Activated CD8-positive, alpha-beta memory T cell treated with anti-CD3 and anti-CD28 coated beads for 48 hours (primary cell): ENCODE data around the gene MCTP2.

Source experiments
- DNase-seq, 3 experiments: peaks; one replicate each; pipeline ENCODE4 v3.0.0-alpha.2; 2020; ENCODE audit warnings: low read depth in 2 of 3, low spot score in 2 of 3

The MCTP2 gene, protein sequence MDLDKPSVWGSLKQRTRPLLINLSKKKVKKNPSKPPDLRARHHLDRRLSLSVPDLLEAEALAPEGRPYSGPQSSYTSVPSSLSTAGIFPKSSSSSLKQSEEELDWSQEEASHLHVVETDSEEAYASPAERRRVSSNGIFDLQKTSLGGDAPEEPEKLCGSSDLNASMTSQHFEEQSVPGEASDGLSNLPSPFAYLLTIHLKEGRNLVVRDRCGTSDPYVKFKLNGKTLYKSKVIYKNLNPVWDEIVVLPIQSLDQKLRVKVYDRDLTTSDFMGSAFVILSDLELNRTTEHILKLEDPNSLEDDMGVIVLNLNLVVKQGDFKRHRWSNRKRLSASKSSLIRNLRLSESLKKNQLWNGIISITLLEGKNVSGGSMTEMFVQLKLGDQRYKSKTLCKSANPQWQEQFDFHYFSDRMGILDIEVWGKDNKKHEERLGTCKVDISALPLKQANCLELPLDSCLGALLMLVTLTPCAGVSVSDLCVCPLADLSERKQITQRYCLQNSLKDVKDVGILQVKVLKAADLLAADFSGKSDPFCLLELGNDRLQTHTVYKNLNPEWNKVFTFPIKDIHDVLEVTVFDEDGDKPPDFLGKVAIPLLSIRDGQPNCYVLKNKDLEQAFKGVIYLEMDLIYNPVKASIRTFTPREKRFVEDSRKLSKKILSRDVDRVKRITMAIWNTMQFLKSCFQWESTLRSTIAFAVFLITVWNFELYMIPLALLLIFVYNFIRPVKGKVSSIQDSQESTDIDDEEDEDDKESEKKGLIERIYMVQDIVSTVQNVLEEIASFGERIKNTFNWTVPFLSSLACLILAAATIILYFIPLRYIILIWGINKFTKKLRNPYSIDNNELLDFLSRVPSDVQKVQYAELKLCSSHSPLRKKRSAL

GRCh38 chr15:94230883-94231722, at the start of gene MCTP2:
TSS of gene MCTP2 (plus strand) at chr15:94231561. CDS start at chr15:94298266, 66,705 bp downstream.
- peak; percentile 53 to 67 (median 54) for DNase-seq

DNA sequence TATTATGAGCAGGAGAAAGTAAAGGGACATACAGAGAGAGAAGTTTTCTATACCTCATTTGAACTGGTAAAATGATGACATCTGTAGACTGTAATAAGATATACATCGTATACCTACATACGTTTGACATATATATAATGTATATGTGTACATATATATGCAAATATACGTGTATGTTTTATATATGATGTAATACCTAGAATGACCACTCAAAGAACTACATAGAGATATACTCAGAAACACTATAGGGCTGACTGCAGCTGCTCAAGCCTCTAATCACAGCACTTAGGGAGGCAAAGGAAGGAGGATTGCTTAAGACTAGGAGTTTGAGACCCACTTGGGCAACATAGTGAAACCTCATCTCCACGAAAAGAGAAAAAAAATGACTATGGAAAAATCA, 48.5 kb upstream of the MCTP2 start:
- no peak for DNase-seq

DNA sequence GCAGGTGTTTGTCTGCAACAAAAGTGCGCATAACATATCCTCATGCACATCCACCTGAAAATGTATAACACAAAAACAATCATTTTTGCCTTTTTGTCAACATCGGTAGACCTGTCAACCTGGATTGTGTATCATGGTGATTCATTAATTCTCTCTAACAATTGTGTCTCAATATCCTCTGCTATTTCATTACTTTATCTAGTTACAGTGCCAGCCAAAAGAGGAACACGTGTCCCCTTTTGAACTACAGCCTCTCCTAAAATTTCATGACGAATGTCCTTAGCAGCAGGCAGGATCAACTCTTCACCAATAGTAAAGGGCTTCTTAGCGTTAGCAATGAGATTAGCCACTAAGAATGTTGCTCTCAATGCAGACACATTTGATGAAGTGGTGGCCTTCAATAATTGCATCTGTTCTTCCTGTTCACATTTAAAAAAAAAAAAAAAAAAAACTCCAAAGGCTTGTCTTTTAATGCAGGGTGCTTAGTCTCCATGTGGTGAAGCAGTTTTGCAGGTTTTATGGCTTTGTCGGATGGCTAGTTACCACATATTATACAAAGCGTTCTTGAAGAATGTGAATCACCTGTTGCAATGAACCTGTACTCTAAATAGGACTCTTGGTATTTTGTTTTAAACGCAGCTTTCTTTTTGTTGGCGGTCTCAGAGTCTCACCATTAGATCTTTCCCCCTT, 45.7 kb upstream of the MCTP2 start:
- DNase-seq, result no peak

DNA sequence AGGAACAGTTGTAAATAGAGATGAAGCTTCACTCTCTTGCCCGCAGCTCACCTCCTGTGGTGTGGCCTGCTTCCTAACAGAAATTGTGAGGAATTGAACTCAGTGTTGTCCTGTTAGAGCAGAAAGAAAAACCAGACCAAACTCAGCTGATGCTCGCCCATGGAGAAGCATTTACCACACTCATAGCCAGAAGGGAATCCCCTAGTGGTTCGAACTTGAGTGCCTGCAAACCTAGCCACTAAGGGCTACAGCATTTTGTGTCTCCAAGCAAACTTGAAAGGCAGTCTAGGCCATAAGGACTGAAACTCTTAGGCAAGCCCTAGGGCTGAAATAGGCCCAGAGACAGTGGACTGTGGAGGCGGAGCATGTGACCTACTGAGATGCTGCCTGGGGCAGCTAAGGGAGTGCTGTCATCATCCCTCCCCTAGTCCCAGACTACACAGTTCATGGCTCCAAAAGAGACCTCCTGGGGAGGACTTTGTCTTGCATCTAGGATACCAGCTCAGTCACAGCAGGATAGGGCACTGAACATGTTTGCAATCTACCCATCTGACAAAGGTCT, 44.5 kb upstream of the MCTP2 start:
- DNase-seq, result no peak

GRCh38 chr15:94193906-94194305, 37.5 kb upstream of the MCTP2 start:
- no peak for DNase-seq

DNA sequence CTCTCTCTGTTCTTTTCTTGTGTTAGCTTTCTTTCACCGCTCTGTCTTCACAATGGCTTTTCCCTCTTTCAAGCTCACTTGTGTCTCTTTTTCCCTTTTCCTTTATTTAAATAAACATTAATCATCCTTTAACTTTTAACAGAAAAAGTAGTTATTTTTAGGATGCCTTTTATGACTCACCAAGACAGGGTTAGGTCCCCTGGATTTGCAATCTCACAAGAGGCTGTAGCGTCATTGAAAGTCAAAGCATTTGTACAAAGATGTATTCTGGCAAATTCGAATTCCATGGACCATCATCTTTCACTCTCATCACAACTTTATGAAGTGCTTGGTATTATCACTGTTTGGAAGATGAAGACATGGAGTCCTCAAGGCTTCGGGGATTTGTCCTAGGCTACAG, 34.8 kb upstream of the MCTP2 start:
- DNase-seq, result no peak

- DNase-seq, result no peak
Measured at GRCh38 chr15:94198633-94199032, 32.7 kb upstream of the MCTP2 start.

GRCh38 chr15:94199725-94200124, 31.6 kb upstream of the MCTP2 start:
- DNase-seq, result no peak

DNA sequence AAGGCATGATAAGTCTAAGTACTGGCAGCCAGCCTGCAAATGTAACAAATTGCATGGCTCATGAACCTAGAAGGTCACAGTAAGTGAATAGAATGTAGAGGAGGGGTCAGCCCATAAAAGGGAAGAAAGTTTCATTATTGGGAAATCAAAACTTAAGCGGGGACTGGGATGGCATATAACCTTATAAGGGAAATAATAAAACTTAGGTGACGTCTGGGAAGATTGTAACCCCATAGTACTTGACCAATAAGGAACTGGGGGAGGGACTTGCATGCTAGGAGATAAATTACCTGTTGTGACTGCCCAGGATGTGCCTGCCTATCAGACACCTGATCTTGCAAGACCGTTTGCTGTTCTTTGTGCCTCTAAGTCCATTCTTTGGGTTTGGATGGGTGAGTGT, 28.1 kb upstream of the MCTP2 start:
- no peak for DNase-seq

DNA sequence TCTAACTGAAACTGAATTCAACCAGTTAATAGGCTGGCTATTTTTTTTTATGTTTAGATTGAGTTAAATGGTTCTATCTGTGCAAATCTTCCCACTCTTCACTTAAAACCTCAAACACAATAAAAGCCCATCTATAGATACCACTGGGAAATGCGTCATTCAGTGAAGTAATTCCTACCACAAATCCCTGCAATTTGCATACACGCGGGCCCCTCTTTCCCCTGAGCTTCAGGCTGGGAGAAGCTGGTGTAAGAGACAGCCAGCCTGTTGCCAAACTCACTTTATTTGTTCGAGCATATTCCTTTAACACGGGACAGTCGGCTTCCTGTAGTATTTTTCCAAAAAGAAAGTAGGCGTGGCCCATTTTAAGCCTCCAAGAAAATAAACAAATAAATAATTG, 26.0 kb upstream of the MCTP2 start:
- no peak for DNase-seq

GRCh38 chr15:94206463-94207167, 24.7 kb upstream of the MCTP2 start:
- DNase-seq, result peak in 2 of 3 experiments; percentile 8 to 11

- no peak for DNase-seq
Measured at GRCh38 chr15:94212291-94212690, 19.1 kb upstream of the MCTP2 start.

DNA sequence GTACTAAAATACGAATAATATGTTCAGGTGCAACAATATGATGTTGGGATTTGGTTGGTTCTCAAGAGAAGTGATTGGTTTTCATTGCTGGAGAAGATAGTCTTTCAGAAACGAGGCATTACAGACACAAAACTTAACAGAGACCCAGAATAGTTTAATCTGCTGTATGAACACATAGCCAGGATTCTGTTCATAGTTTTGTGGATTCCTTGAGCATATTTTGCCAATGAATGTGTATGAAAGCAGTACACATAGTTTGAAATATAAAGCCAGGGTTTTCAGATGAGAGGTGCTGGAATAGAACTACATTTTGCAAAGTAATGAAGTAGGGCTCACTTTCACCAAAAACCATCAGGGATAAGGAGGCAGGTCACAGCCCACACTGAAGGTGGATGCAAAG, 5.7 kb upstream of the MCTP2 start:
- no peak for DNase-seq

GRCh38 chr15:94228611-94229010, 2.8 kb upstream of the MCTP2 start:
- no peak for DNase-seq

DNA sequence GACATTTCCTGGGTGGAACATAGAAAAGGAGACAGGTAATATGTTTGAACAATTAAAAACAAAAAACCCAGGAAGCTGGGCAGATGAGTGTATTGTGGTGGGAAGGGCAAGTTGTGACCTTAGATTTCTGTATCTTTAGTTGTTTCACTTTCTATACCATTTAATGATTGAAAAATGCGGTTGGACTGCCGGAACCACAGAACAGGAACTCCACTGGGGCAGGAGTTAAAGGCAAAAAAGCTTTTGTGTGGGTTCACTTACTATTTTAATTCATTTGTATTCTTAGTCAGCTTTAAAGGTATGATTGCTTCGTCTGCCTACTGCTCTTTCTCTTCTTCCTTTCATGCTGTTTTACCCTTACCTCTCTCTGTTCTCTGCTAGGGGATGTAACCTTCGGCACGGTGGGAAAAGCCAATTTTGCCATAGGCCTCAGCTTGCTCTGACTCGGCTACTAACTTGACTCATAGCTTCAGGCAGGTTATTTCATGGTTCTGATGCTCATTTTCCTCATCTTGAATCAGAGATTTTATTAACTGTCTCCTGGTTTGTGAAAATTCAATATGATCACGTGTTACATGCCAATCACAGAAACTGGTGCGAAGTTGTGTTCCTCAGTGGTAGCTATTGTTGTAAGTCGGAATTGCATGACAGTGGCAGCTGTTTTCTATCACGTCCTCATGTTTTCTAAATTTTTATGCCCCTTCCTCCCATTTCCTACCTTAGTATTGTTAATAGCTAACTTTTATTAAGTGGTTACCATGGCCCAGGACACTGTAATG, 1.6 kb upstream of the MCTP2 start:
- peak in 1 of 3 experiments; percentile 13 for DNase-seq

GRCh38 chr15:94230431-94230882, 904 bp upstream of the MCTP2 start:
- no peak for DNase-seq

DNA sequence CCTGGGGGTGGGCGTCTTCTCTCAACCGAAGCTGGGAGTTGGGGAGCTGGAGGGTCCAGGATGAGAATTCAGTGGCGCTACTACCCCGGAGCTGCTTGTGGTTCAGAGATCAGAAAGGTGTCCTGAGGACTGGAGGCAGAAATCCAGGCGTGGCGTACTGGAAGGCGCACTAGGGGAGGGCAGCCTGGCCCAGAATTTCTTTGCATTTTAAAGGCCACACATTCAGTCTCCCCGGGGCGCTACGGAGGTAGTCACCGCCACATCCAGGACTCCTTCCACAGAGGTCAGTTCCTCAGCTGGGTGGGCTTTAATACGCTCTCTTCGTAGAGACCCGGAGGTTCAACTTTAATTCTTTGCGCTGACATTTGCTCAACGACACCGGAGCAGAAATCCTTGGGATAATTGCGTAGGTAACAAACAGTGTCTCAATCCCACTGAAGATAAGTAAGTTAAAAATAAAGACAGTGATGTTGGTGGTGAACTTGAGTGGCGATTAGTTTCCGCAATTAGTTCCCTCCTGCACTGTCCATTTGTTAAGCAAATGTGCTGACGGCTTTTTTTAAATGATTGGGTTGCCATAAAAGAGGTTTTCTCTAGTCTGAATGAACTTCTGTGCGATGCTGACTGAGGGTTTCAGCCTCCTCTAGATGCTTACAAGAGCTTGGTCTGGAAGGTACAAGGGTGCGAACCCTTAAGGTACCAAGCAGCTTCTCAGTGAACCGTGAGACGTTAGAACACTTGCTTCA, 535 bp downstream of the MCTP2 start:
- DNase-seq, result no peak

DNA sequence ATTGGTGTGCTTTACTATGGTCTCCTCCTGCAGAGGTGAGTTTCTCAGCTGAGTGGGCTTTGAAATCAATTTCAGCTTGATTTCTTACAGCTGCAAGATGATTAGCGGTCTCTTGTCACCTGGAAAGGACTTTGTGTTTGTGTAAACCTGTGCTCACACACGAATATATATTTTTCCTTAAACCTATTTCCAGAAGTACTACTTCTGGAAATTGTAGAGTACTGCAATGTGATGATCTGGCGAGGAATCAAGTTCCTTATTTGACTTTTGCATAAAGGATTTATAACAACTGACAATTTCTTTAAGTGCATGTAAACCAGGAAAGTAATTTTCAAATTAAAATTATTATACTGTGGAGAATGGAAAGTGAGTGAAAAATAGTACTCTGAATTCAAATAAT, 2.1 kb downstream of the MCTP2 start:
- DNase-seq, result no peak
